HuH-7.5 (cell line): Measurements from ENCODE around the gene PBX1.

ENCODE experiments used
- DNase-seq: peaks from one replicate; pipeline ENCODE4 v3.0.0; 2011; ENCODE audit warnings: low spot score

PBX1 gene

DNA sequence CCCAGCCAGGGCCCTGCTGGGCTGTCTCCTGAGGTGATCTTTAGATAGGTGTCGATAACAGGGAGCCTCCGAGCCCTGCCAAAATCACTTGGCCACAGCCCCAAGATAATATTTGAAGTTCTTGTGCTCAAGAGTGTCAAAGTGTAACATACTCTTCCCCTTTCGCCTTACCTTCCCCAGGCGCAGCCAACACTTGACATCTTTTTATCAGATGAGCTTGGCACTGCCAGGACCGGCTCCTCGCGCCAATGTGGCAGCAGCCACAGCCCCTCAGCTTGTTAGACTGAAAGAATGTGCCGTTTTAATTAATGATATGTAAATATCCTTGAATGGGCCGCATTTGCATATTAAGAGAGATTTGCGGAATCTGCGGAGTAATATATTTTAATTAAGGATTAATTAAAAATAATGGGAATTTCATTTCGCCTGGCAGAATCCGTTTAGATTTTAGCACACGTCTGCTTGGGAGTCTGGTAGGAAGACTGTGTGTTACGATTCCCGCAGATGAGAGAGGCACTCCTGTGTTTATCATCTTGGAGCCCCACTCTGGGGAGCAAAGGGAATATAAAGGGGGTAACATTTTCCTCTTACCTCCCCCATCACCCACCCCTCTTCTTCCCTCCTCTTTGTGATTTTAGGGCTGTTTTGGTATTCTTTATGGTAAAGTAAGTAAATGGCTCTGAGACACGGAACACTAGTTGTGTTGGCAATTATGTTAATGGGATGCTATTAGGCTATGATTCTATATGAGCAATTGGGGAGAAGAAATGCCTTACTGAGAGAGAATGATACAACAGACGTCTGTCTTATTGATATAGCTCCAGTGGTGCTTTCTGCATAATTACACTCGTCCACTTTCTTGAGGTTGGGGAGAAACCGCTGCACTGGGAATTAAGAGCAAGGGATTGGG lies 109.8 kb downstream of the PBX1 start:
- no peak for DNase-seq

DNA sequence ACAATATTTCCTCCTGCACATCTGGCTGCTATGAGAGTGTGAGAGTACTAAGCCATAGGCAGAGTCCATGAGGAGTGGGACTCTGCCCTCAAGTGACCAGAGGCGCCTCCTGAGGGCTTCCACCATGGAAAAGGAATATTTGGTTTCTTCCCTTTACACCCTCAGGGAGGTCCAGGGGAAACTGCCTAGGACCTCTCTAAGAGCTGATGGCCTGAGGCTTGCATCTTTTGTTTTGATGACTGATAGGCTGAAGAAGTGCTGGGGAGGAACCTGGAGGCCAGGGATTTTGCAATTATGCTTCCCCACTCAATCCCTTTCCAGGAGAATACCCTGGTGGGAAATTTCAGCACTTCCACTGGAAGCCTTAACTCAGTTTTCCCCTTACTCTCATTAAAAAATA lies 111.0 kb downstream of the PBX1 start:
- DNase-seq = no peak

DNA sequence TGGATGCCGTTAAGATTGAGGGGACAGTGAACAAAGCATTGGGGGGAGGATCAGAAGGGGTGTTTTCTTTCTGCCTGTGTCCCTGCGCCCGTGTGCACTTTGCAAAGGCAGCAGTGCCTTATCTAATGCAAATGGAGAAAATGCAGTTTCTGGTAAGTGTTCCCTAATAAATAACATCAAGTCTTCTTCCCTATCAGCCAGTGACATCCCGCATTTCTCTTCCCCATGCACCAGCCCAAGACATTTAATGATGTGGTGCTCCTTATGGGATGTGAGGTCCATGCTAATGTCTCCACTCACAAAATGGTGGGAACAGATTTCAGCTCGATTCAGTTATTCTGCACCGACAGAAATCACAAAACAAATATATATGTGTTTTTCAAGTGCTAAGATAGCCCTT lies 111.8 kb downstream of the PBX1 start:
- no peak for DNase-seq

DNA sequence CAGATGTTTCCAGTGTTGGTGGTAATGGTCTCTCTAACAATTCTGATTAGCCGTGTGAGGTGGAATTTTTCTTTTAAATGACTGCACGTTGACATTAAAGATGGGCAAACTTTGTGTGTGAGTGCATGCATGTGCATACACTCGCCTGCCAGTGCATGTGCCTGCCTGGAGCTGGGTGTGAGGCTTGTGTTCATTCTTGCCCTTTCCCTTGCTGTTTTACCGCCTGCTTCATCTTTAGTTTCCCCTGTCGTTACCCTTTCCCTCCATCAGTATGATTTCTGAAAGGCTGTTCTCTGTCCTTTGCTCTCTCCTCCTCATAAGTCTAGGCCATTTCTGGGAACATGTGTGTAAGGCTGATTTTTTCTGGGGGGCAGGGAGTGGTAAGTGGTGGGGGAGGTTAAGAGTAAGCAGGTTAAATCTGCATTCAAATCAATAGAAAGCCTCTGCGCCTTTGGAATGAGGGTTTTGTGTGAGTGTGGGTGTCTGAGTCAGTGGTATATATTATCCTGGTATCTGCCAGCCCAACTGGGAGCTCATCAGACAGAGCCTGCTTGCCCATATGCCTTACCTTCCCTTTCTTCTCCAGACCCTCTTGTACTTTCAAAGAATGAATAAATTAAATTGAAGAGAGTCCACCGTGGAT lies 112.5 kb downstream of the PBX1 start:
- DNase-seq = no peak

DNA sequence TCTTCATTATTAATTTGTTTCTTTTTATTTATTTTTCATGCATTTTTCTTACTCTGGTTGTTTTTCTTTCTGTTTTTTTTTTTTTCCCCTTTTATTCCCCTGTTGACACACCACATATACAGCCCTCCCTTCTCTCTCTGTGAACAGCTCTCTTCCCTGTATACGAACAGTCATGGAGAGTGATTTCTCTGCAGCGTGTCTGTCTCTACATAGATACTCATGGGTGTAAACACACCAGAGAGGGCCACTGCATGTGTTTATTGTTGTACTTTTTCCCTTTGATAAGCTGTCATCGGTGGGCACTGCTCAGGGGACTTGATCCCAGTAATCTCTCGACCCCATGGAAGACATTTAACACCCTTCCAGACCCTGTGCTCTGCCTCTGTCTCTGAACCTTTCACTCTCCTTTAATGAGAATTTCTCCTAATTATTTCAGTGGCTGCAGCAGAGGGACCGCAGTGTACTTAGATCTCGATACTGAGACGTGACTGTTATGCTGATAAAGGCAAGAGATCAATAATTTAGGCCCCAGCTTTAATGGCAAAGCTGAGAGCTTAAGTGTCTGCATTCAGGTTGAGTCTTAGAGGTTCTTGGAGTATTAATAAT lies 113.1 kb downstream of the PBX1 start:
- DNase-seq = no peak

DNA sequence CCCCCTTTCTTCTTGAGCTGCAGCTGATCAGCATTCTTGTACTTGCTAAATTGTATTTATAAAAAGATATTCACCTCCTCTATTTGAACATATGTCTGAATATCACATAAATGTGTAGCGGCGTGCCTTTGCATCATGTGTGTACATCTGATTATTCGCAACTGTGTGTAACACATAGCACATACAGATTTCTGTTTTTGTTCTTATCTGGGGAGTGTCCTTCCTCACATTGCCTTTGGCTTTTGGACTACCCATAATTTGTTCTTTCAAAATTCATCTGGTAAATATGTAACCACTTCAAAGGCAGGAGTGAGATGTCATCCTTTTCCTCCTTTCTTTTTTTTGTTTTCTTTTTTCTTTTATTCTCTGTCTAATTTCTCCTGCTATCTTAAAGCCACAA lies 113.6 kb downstream of the PBX1 start:
- no peak for DNase-seq

DNA sequence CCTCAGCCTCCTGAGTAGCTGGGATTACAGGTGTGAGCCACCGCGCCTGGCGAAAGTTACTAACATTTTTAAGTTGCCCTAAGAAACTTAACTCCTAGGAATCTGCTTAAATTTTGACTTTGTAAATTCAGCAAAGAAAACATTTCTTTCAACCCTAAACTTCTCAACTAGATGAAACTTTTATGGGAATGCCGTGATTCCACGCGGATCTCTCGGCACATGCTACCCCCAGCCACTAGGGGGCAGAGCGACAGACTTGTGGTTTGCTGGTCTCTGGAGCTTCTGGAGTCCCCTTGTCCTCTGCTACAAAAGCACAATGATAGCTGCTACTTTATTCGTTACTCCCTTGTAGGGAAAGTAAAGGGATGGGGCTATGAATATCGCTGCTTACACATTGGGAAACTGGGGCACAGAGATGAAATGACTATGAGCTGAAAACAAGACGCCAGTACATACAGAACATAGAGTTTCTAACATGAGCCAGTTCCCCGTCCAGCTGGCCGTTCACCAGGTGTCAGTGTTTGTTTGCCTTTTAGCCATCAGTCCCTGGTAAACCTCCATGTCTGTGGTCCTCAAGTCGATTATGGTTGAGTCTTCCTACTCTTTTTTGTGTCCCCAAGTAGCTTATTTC lies 114.7 kb downstream of the PBX1 start:
- DNase-seq = peak; percentile 16

DNA sequence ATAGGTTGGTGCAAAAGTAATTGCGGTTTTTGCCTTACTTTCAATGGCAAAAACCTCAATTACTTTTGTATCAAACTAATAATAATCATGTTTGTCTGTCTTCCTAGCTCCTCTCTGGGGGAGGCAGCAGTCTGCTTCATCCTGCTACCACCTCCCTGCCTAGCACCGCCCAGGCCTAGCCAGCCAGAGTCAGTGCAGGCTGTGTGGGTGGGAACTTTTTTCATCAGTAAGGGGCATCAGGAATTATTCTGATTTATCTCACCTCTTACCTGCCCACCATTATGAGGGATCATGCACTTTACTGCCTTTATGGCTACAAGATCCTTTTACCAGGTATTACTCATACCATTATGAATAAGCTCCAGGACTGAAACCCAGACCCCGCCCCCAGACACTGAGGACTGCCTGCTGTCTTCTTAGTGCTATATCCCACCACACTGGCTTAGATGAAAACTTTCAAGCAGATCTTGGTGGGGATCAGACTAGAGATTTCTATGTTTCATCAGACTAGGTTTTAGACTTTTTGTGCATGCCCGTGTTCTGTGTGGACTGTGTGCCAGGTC lies 116.4 kb downstream of the PBX1 start:
- DNase-seq = no peak

DNA sequence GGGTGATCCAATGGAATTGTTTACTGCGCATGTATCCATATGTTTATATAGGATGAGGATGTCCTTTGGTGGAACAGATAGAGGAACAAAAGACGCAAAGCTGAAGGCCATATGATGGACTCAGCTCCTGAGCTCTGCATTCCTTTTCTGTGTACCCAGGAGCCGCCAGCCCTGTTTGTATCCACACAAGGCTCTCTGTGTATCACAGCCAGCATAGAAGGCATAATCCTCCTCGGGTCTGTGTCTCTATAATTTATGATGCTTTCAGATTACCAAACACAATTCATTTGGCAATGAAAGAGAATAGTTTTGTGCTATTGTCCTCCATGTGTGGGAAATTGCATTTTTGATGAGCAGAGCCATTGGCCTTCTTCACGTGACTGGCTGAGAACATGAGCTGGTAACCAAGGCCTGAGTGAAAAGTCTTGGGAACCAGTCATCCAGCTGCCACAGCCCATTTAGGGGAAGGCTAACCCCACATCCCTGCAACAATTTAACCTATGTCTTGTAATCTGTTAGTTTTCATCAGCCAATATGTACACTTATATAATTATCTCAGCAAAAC lies 119.2 kb downstream of the PBX1 start:
- no peak for DNase-seq

DNA sequence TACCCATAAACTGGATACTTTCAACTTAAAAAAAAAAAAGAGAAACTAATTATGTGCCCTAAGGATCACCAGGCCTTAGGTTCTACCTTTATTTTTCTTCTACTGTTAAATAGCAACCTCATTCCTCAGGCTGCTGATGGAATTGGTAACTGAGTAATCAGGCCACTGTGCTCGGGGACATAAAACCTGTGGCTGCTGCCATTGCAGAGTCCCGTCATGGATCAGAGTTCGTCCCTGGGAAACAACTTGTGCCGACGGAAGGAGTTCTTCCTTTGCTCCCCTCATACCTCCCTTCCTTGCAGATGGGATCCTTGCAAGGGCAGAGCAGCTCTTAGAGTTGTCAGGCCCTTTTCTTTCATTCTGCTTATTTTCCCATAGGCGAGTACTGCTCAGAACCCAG lies 123.6 kb downstream of the PBX1 start:
- DNase-seq = no peak

DNA sequence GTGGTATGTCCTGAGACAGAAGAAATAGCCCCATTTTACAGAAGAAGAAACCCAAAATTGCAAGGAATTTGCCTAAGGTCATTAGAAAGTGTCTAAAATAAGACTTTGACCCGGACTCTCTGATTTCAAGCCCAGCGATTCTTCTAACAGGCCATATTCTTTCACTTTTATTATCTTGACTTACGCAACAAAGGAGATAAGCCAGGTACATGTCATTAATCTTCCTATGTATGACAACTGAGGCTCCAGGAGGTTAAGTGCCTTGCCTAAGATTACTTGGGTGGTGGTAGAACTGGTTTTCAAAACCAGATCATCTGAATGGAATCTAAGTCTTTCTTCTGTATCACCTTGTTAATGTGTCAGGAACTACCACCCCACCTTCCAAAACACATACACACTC lies 124.3 kb downstream of the PBX1 start:
- peak; percentile 27 for DNase-seq

DNA sequence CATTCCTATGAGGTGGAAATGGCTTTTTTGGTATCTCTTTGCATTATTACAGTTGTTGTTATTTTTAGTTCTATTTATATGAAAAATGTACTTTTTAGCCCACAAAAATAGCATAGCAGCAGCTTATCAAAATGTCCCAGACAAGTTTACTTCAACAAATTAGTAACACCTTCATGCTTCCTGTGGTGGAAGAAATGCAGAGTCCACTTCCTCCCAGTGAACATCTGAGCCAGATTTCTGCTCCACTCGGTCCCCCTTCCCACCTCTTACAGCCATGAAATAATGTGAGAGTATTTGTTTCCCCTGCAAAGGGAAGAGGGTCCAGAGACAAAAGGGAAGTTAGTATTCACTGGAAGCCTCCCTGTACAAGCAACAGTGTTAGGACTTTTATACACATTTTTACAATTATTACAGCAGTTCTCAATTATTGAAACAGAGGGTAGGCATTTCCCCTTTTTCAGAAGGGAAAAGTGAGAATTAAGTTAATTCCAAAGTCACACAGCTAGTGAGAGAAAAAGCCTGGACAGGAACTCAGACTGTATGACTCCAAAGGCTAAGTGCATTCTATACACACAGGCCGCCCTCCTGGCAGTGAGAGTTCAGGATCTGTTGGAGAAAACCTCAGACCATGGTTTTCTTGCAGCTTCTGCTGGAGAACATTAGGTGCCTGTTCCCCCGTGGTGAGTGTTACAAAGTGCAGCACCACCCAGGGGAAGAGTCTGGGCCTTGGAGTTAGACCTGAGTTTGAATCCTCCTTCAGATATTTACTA lies 126.5 kb downstream of the PBX1 start:
- DNase-seq = no peak

DNA sequence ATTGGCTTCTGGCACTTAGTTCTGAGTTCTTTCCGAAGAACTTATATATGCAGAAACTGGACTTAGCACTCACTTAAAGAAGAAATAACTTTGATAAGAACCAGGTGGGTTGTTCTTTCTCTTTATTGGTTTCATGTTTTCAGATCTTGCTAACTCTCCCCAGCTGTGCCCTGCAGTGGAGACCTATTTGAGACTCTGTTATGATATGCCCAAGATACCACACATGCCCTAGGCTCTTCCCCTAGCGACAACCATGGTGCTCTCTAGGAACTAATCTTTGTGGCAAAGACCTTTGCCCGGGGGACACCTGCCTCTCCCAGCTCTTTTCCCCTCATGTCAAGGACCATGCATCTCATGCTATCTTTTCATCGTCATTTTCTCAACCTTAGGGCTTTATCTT lies 128.8 kb downstream of the PBX1 start:
- no peak for DNase-seq

DNA sequence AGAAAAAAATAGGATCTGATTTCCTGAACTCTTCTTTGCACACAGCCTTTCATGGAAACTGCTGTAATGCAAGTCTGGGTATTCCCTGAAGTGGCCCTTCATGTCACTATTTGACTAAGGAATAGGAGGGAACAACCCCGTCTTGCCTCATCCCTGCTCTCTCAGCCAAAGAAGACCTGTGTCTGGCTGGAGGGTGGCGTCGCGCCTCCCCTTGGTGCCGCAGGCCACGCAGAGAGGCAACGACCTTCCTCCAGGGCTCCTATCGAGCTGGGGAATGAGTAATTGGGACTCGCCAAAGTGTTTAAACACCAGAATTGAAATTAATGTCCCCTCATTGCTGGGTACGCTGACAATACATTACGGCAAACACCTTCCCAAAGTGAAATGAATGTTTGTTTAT lies 129.8 kb downstream of the PBX1 start:
- no peak for DNase-seq

DNA sequence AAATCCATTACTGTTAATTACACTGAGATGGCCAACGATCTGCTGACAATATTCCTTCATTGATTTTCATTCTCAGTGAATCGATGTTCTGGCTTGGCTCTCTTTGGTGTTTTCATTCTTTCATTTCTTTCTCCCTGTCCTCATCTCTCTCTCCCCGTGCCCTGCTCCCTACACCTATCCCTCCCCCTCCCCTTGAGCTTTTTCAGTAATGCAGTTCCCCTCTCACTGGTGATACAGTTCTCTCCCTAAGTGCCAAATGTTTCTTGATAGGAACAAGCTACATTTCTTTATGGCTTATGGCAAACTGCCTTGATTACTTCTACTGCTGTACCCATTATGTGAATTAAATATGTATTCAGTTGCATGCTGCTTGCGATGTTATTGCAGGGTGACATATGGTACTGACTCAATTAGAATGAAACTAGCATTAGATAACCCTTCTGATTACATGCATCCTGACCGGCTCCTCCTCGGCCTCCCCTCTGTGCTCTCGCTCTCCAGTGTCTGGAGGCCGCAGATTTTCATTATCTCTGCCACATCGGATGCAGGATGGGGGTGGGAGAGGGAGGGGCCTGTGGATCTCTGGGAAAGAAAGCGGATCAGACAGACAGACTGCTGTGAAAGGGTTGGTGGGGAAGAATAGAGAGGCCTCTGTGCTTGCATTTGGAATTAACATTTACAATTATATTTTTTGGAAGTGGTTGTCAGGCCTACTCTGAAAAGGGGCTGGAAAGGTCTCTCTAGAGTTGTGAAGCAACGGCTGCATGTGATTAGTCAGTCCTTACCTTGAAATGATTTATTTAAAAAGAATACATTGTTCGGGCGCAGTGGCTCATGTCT lies 130.9 kb downstream of the PBX1 start:
- DNase-seq = no peak

DNA sequence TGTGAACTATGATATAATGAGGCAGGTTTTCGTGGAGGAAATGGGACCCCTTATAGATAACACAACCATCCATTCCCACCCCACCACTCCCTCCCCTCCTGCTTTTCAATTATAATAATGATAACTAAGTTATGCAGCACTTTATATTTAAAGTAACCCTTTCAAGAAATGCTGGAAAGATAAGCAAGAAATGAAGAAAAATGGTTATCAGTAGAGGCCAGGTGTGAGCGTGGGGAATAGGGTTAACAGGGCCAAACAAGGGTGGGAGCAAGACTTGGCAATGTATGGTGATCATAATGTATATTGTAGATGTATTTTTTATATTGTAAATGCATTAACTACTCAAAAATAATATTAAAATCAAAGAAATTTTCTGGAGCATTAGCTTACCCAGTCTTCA lies 133.4 kb downstream of the PBX1 start:
- DNase-seq = no peak

DNA sequence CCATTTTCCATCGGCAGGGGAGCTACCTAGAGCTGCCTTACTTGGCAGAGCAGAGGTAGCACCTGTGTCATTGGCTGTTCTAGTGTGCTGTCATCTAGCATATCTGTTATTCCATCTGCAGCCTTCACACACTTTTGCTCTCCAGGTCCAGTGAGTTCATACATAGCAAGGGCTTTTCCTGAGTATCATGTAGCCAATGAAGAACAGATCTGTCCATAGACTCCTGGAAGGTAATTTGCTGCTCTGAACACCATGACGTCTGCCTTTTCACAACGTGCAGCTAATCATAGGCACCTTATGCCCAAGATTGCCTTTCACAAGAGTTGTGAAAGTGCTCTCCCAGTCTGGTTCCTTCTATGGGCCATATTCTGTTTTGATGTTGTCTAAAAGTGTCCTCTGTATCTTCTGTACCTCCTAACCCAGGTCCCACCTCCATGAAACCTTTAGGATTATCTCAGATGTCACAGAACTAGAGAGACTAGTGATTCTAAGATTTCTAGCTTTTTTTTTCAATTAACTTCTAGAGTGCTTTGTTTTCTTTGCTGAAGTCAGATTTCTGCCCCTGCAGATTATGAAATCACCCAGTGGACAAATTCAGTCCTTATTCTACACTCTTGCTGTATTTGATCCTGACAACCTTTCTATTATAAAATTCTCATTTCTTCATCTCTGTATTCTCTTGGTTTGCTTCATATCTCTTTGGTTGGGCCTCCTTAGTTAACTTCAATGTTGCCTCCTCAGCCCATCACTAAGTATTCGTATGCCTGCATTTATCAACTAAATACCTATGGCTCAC lies 134.8 kb downstream of the PBX1 start:
- no peak for DNase-seq

DNA sequence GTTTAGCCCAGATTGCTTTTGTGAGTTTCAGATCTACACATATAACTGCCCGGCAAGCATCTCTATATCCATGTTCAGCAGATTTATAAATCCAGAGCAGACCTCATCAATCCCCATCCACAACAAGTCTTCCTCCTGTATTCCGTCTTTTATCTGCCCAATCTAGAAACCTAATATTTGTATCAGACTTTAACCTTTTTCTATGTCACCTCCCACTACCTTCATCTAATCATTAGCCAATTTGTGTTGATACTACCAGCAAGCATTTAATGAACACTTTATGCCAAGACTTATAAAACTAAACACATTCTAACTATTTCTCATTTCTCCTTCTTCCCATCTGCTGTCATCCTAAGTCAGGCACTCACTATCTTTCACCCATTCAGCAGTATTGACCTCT lies 135.5 kb downstream of the PBX1 start:
- no peak for DNase-seq

DNA sequence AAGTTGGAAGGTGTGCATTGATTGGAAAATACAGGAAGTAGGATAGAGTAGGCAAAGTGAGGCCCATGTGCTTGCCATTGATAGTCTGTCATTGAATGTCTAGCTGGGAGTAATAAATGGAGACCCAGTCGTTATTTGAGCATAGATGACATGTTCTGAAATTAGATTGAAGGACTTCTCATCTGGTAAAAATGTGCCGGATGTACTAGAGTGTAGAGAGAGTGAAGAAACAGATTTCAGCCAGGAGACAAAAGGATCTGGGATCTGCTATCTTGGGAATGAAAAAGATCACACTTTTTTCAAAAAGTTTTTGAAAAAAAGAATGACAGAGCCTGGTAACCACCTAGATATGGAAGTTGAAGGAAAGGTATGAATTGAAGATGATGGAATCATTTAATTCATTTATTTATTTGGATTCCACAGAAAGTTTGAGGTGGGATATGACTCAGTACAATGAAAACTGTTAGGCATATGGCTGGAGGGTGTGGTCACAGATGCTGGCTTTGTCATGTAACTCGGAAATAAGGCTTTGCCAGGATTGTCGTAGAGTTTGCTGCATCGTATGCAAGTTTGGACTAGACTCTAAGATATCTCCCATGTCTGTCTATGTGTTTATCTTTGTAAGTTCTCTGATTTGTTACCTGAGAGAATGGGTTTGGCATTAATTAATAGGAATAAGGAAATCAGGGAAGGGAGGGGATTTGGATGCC lies 137.1 kb downstream of the PBX1 start:
- no peak for DNase-seq
